HCT116 (cell line): Measurements from ENCODE around the gene KSR2.

ENCODE experiments used
- CTCF ChIP-seq, 3 experiments: fragments of 200-600 bp in 1 of 3; sonication (generic) in 1 of 3; IDR thresholded peaks in 2 of 3; conservative IDR thresholded peaks in 1 of 3; 2 replicates each; pipeline ENCODE4 v1.5.1; 2012 to 2017; ENCODE audit warnings: low read depth in 2 of 3, low read length in 2 of 3, antibody characterized with exemption in 1 of 3, borderline replicate concordance in 1 of 3, control low read depth in 1 of 3, mild to moderate bottlenecking in 1 of 3, mixed read lengths in 1 of 3, mixed run types in 1 of 3, moderate library complexity in 1 of 3; ENCODE audit not compliant: insufficient read depth in 1 of 3
- EGR1 ChIP-seq: IDR thresholded peaks from 2 replicates; pipeline ENCODE4 v1.6.1; 2012; ENCODE audit warnings: low read depth
- EZH2phosphoT487 ChIP-seq: fragments of 200-600 bp; IDR thresholded peaks from 2 replicates; pipeline ENCODE4 v1.6.1; 2018; ENCODE audit warnings: antibody characterized with exemption, borderline replicate concordance
- FOSL1 ChIP-seq: IDR thresholded peaks from 2 replicates; pipeline ENCODE4 v1.6.1; 2012; ENCODE audit warnings: low read depth
- MAX ChIP-seq: IDR thresholded peaks from 2 replicates; pipeline ENCODE4 v1.6.1; 2012
- POLR2A ChIP-seq: IDR thresholded peaks from 2 replicates; pipeline ENCODE4 v1.7.0; 2011; ENCODE audit warnings: borderline replicate concordance; ENCODE audit not compliant: insufficient read depth, insufficient read length; ENCODE audit errors: extremely low read depth
- POLR2AphosphoS5 ChIP-seq: IDR thresholded peaks from 2 replicates; pipeline ENCODE4 v1.6.1; 2011; ENCODE audit warnings: mild to moderate bottlenecking, low read depth, low read length, moderate library complexity
- SP1 ChIP-seq: IDR thresholded peaks from 2 replicates; pipeline ENCODE4 v1.6.1; 2012; ENCODE audit warnings: low read depth
- TCF7L2 ChIP-seq: IDR thresholded peaks from 2 replicates; pipeline ENCODE4 v1.7.0; 2011; ENCODE audit warnings: borderline replicate concordance, inconsistent platforms; ENCODE audit not compliant: insufficient read depth, insufficient read length; ENCODE audit errors: extremely low read depth
- ZBTB33 ChIP-seq: IDR thresholded peaks from 2 replicates; pipeline ENCODE4 v1.6.1; 2011; ENCODE audit warnings: mild to moderate bottlenecking, low read length, moderate library complexity; ENCODE audit not compliant: insufficient replicate concordance; ENCODE audit errors: extremely low read depth
- ZNF274 ChIP-seq: fragments of 200-500 bp; sonication (Bioruptor generic); IDR thresholded peaks from 2 replicates; pipeline ENCODE4 v1.6.1; 2014; ENCODE audit warnings: mild to moderate bottlenecking, low read depth, low read length, inconsistent platforms

GRCh38 chr12:117551665-117552064 lies 417.1 kb downstream of the KSR2 start:
- TF ChIP-seq ZNF274 (no peak), CTCF (IDR thresholded peaks at IDR 0.05 in 2 of 3, conservative IDR thresholded peaks at IDR 0.05 in 1 of 3; ENCODE audit: borderline replicate concordance in 1 of 3, insufficient read depth in 1 of 3, low read depth in 2 of 3, low read length in 2 of 3) (no peak), POLR2A (no peak), SP1 (no peak), FOSL1 (no peak), EZH2phosphoT487 (no peak), POLR2AphosphoS5 (no peak), EGR1 (no peak), MAX (no peak), TCF7L2 (no peak), ZBTB33 (no peak)
